Loucy (cell line): ENCODE results near the gene ITLN1.

Experiments used
- EZH2phosphoT487 ChIP-seq: fragments of 200-600 bp; IDR thresholded peaks from 2 replicates; pipeline ENCODE4 v1.6.1; 2018; ENCODE audit warnings: antibody characterized with exemption, mild to moderate bottlenecking, moderate library complexity, borderline replicate concordance
- TF ChIP-seq, protein P1 (sequence below): fragments of 200-600 bp; sonication (generic); conservative IDR thresholded peaks from 2 replicates; pipeline ENCODE4 v1.5.1; 2014; ENCODE audit warnings: mild to moderate bottlenecking, antibody characterized with exemption, low read length

DNA sequence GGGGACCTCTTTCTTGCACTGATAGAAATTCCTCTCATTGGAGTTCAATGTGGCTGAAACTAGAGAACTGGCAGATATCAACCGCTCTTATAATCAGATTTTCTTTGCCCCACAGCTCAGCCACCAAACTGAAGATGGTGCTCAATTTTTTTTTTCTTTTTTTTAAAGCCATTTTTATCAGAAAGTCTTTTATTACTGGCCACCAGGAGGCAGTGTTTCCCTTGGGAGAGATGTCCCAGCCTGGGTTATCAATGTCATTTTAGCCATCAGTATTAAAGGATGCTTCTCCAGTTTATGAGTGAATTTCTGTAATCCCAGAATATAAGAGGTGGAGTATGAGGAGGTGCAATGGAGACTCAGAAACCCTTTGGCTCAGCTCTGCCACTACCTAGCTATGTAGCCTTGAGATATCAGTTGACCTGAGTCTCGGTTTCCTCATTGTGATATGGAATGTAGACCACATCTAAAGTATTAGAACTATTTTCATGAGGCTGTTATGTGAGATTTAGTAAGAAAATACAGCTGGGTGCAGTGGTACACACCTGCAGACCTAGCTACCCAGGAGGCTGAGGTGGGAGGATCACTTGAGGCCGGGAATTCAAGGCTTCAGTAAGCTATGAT, 49.9 kb downstream of the ITLN1 start:
- TF ChIP-seq, protein P1, sequence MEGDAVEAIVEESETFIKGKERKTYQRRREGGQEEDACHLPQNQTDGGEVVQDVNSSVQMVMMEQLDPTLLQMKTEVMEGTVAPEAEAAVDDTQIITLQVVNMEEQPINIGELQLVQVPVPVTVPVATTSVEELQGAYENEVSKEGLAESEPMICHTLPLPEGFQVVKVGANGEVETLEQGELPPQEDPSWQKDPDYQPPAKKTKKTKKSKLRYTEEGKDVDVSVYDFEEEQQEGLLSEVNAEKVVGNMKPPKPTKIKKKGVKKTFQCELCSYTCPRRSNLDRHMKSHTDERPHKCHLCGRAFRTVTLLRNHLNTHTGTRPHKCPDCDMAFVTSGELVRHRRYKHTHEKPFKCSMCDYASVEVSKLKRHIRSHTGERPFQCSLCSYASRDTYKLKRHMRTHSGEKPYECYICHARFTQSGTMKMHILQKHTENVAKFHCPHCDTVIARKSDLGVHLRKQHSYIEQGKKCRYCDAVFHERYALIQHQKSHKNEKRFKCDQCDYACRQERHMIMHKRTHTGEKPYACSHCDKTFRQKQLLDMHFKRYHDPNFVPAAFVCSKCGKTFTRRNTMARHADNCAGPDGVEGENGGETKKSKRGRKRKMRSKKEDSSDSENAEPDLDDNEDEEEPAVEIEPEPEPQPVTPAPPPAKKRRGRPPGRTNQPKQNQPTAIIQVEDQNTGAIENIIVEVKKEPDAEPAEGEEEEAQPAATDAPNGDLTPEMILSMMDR = peak; percentile 96
- TF ChIP-seq EZH2phosphoT487 = no peak
